Activated B cell treated with CpG ODN at 0.5 μM for 24 hours (primary cell): ENCODE measurements around the gene TMEM200A. TPM values are rescaled to one million over a fixed set of nuclear protein-coding genes. Genes with fewer than 3 reads are reported as not detected.
"Not testable (repeated sequence)": the region's sequence is repeated elsewhere in the genome, so short reads cannot be mapped to it uniquely, and the experiment has no call there.

Experiments used
- ATAC-seq: fragments of 200-7000 bp; cut with Tn5 transposase; one replicate; pipeline ENCODE4 v1.10.0; 2021; ENCODE audit warnings: low read depth, mild to moderate bottlenecking, moderate library complexity
- CTCF ChIA-PET: fragments of 350-600 bp; sonication (Branson Sonifier 250); formaldehyde crosslinking; loops from one replicate; lab custom pipeline; 2021; ENCODE audit warnings: antibody characterized with exemption; lab: Charles Lee
- POLR2A ChIA-PET: fragments of 350-600 bp; sonication (Branson Sonifier 250); formaldehyde crosslinking; loops from one replicate; lab custom pipeline; 2021; ENCODE audit warnings: antibody characterized with exemption; lab: Charles Lee
- DNase-seq: peaks from one replicate; pipeline ENCODE4 v3.0.0; 2022
- H3K27ac Mint-ChIP-seq: one replicate; pipeline ENCODE4 v1.8.0; 2020; ENCODE audit warnings: mixed read lengths
- H3K27me3 Mint-ChIP-seq: one replicate; pipeline ENCODE4 v1.8.0; 2021; ENCODE audit warnings: mixed read lengths
- H3K36me3 Mint-ChIP-seq: one replicate; pipeline ENCODE4 v1.8.0; 2021; ENCODE audit warnings: low read depth, mixed read lengths
- H3K4me1 Mint-ChIP-seq: one replicate; pipeline ENCODE4 v1.8.0; 2021; ENCODE audit warnings: mixed read lengths
- H3K4me3 Mint-ChIP-seq: one replicate; pipeline ENCODE4 v1.8.0; 2020; ENCODE audit warnings: mild to moderate bottlenecking, mixed read lengths
- H3K9me3 Mint-ChIP-seq: one replicate; pipeline ENCODE4 v1.8.0; 2020; ENCODE audit warnings: mixed read lengths
- CTCF ChIP-seq: fragments of 200-600 bp; IDR thresholded peaks from one replicate; pipeline ENCODE4 v1.8.0; 2022; ENCODE audit warnings: antibody characterized with exemption, mild to moderate bottlenecking
- intact Hi-C: fragments of 100-400 bp; cut with micrococcal nuclease; formaldehyde crosslinking; loops from one replicate; pipeline ENCODE4 v1.15.1; 2024
- total RNA-seq: library from RNA; stranded (reverse); gene quantifications from 2 replicates; pipeline ENCODE4 v1.2.3, GENCODE V29; 2022

TMEM200A gene
- total RNA-seq, 1 donor from 2014 or later = 1.1 TPM

- H3K27ac Mint-ChIP-seq = no peak overlapping the region
- intact Hi-C loops = no loop called here
- H3K36me3 Mint-ChIP-seq = no peaks in the 10 kb centered on the region
- no peaks in the 10 kb centered on the region for H3K27me3 Mint-ChIP-seq
- TF ChIP-seq CTCF = no peak
- ChIA-PET POLR2A (no interaction called here), CTCF (interaction anchor here (1.3 to 1.9 kb wide), 3 partner anchors 371 to 546 kb away, joined by 3 to 7 read pairs (median 6); no protein-coding TSS in a partner anchor)
- peaks cover 2% of the 10 kb centered on the region for H3K9me3 Mint-ChIP-seq
- ATAC-seq (no peak), DNase-seq (no peak)
- no peak overlapping the region for H3K4me3 Mint-ChIP-seq
- H3K4me1 Mint-ChIP-seq = peaks cover 2% of the 10 kb centered on the region
These were observed 39.3 kb upstream of the TMEM200A start for GRCh38 chr6:130326496-130326895.

- no peaks in the 10 kb centered on the region for H3K4me1 Mint-ChIP-seq
- TF ChIP-seq CTCF = no peak
- DNase-seq (no peak), ATAC-seq (no peak)
- no peak overlapping the region for H3K4me3 Mint-ChIP-seq
- H3K36me3 Mint-ChIP-seq = no peaks in the 10 kb centered on the region
- intact Hi-C loops = no loop called here
- H3K9me3 Mint-ChIP-seq = peaks cover 10% of the 10 kb centered on the region
- H3K27ac Mint-ChIP-seq = no peak overlapping the region
- H3K27me3 Mint-ChIP-seq = no peaks in the 10 kb centered on the region
- CTCF ChIA-PET = no interaction called here
- POLR2A ChIA-PET = no interaction called here
These were observed 28.3 kb upstream of the TMEM200A start for GRCh38 chr6:130337534-130337933.

GRCh38 chr6:130346324-130346723 is 19.5 kb upstream of the TMEM200A start:
- H3K27me3 Mint-ChIP-seq = not testable (repeated sequence)

GRCh38 chr6:130354322-130354721 is 11.5 kb upstream of the TMEM200A start:
- DNase-seq (no peak), ATAC-seq (no peak)
- CTCF ChIA-PET = no interaction called here
- intact Hi-C loops = no loop called here
- Mint-ChIP-seq H3K36me3 (no peaks in the 10 kb centered on the region), H3K27me3 (no peaks in the 10 kb centered on the region), H3K9me3 (peaks cover 7% of the 10 kb centered on the region), H3K27ac (no peak overlapping the region), H3K4me3 (no peak overlapping the region), H3K4me1 (no peaks in the 10 kb centered on the region)
- no peak for TF ChIP-seq CTCF
- POLR2A ChIA-PET = no interaction called here

More at GRCh38 chr6:130346324-130346723, 19.5 kb upstream of the TMEM200A start:
- CTCF ChIA-PET, intact Hi-C loops, DNase-seq, POLR2A ChIA-PET, H3K9me3 Mint-ChIP-seq, H3K27ac Mint-ChIP-seq, ATAC-seq, H3K4me3 Mint-ChIP-seq, H3K36me3 Mint-ChIP-seq, H3K4me1 Mint-ChIP-seq: not testable (repeated sequence)

DNA sequence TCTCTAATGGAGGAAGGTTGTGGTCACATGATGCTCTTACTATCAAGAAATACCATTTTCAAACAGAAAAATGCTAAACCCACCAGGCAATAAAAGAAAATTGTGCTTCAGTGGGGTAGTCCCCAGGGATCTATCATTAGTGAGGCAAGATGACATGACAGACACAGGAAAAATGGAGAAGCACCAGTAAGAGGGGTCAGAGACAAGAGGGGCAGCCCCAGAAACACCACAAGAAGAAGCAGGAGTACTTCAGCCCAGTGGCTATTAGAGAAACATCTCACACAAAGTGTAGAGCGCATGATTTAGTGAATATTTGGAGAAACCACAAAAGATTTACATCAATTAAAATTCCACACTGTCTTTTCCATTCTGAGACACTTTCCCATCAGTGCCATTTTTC is 10.2 kb upstream of the TMEM200A start:
- intact Hi-C loops = no loop called here
- no peak for DNase-seq
- no peak for ATAC-seq
- H3K36me3 Mint-ChIP-seq = no peaks in the 10 kb centered on the region
- no peak overlapping the region for H3K27ac Mint-ChIP-seq
- H3K9me3 Mint-ChIP-seq = peaks cover 13% of the 10 kb centered on the region
- ChIA-PET CTCF (interaction anchor here (2.2 kb wide), 1 partner anchor 343 kb away, joined by 4 read pairs; no protein-coding TSS in a partner anchor), POLR2A (no interaction called here)
- no peak overlapping the region for H3K4me3 Mint-ChIP-seq
- no peaks in the 10 kb centered on the region for H3K27me3 Mint-ChIP-seq
- TF ChIP-seq CTCF = no peak
- H3K4me1 Mint-ChIP-seq = no peaks in the 10 kb centered on the region

DNA sequence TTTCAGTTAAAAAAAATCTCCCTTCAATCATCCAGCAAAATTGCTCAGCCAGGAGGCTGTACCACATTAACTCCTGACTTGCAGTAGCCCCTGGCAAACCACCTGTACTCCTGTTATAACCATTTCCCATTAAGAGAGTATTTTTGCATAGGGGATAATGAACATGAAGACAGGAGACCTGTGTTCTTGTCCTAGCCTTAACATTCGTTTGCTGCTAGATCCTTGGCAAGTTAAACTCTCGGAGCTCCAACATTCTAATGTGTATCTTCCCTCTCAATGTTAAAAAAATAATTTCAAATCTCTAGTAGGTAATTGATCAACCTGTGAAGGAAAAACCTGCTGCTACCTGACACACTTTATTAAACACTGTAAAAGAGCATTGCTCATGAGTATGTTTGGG is 8.4 kb upstream of the TMEM200A start:
- no peaks in the 10 kb centered on the region for H3K36me3 Mint-ChIP-seq

More for the DNA sequence above, 8.4 kb upstream of the TMEM200A start:
- CTCF ChIA-PET = interaction anchor here (2.2 kb wide), 1 partner anchor 341 kb away, joined by 4 read pairs; no protein-coding TSS in a partner anchor
- POLR2A ChIA-PET = interaction anchor here (0.7 kb wide), 1 partner anchor 672 kb away, joined by 8 read pairs; no protein-coding TSS in a partner anchor
- no peak for TF ChIP-seq CTCF
- Mint-ChIP-seq H3K9me3 (peaks cover 14% of the 10 kb centered on the region), H3K27ac (no peak overlapping the region), H3K4me1 (no peaks in the 10 kb centered on the region), H3K4me3 (no peak overlapping the region), H3K27me3 (peaks cover 2% of the 10 kb centered on the region)
- intact Hi-C loops = no loop called here
- DNase-seq (no peak), ATAC-seq (no peak)
